HepG2 (cell line): ENCODE data around the gene CPZ. TPM values are rescaled to one million over a fixed set of nuclear protein-coding genes. Genes with fewer than 3 reads are reported as not detected.

Source experiments
- CEBPZ ChIP-seq: IDR thresholded peaks from 2 replicates; pipeline ENCODE4 v1.6.1; 2012; ENCODE audit warnings: low read length, improper control_type of control experiment
- CREB3 ChIP-seq: sonication (generic); formaldehyde crosslinking; IDR thresholded peaks from 2 replicates; pipeline ENCODE4 v1.5.0; 2020; ENCODE audit warnings: missing genetic modification reagents
- HMG20A ChIP-seq: IDR thresholded peaks from 2 replicates; pipeline ENCODE4 v1.6.1; 2016; ENCODE audit warnings: borderline replicate concordance
- MLXIP ChIP-seq: sonication (generic); formaldehyde crosslinking; IDR thresholded peaks from 2 replicates; pipeline ENCODE4 v1.9.0; 2021; ENCODE audit warnings: missing genetic modification reagents, borderline replicate concordance
- ZNF503 ChIP-seq: sonication (generic); formaldehyde crosslinking; IDR thresholded peaks from 2 replicates; pipeline ENCODE4 v1.4.0; 2020; ENCODE audit warnings: missing genetic modification reagents
- ZSCAN22 ChIP-seq: sonication (generic); formaldehyde crosslinking; IDR thresholded peaks from 2 replicates; pipeline ENCODE4 v1.4.0; 2020; ENCODE audit warnings: mild to moderate bottlenecking, missing genetic modification reagents
- ZZZ3 ChIP-seq: sonication (generic); formaldehyde crosslinking; IDR thresholded peaks from 2 replicates; pipeline ENCODE4 v1.4.0; 2020; ENCODE audit warnings: missing genetic modification reagents, mild to moderate bottlenecking, borderline replicate concordance
- polyA plus RNA-seq, 8 experiments: library from polyadenylated mRNA; depleted of rRNA in 3 of 8; stranded (reverse) in 7 of 8; unstranded in 1 of 8; fragments of >200 nt; fragmentation: Illumina TruSeq in 4 of 8; extraction: Trizol in 4 of 8; gene quantifications; 2 replicates each; pipeline versions ENCODE4 v1.2.1 to v1.2.3, GENCODE V29; 2011 to 2016; ENCODE audit warnings: low read depth in 4 of 8, missing spikeins in 1 of 8, mixed read lengths in 1 of 8; ENCODE audit not compliant: insufficient read depth in 1 of 8
- total RNA-seq, 5 experiments: library from RNA; depleted of rRNA; stranded (reverse); fragments of >200 nt; fragmentation: Illumina TruSeq; extraction: Trizol; gene quantifications; 2 replicates each; pipeline ENCODE4 v1.2.3, GENCODE V29; 2016; ENCODE audit warnings: low read depth in 1 of 5
- TF ChIP-seq, protein P1 (sequence below): sonication (generic); formaldehyde crosslinking; IDR thresholded peaks from 2 replicates; pipeline ENCODE4 v1.5.0; 2020; ENCODE audit warnings: mild to moderate bottlenecking, missing genetic modification reagents
- TF ChIP-seq, protein P2 (sequence below): sonication (generic); formaldehyde crosslinking; conservative IDR thresholded peaks from 2 replicates; pipeline ENCODE4 v1.5.0; 2020; ENCODE audit warnings: missing genetic modification reagents
- TF ChIP-seq, protein P3 (sequence below): IDR thresholded peaks from 2 replicates; pipeline ENCODE4 v1.6.1; 2016; ENCODE audit warnings: low read depth

The CPZ gene
- total and polyA plus RNA-seq, 2 of the 13 experiments (the other 11 are each of a cell fraction or from before 2014, with no cell fraction given): 0.58 to 0.61 TPM

DNA sequence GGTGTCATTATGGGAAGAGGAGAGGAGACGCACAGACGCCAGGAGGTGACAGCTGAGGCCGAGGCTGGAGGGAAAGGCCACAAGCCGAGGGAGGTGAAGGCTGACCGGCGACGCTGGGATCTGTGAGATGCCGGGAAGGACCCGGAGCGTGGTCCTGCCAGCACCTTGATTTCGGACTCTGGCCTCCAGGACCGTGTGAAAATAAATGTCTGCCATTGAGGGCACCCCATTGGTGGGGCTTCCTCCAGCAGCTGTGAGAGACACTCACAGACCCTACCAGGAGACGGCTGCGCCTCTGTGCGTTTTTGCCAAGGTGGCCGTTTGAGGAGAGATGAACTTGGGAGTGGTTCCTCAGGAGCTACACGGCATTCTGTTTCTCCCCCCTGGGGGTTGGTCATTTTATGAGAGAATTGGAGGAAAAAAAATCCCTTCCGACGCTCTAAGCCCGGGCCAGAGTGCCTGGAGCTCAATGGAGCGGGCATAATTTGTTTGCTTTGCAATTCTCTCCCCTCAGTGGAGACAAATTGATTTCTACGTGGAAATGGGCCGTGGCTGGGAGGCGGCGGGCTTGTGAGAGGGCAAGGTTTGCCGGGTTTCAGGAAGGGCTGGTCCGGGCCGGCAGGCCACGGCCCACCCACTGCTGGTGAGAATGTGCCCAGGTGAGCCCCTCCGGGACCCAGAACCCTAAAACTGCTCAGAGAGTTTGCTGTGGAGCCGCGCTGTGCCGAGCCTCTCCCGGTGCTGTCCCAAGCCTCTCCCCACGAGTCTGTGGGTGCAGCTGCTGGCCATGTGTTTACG lies 53.9 kb downstream of the CPZ start (continued):
- no peak for TF ChIP-seq CREB3
- TF ChIP-seq, protein P1, sequence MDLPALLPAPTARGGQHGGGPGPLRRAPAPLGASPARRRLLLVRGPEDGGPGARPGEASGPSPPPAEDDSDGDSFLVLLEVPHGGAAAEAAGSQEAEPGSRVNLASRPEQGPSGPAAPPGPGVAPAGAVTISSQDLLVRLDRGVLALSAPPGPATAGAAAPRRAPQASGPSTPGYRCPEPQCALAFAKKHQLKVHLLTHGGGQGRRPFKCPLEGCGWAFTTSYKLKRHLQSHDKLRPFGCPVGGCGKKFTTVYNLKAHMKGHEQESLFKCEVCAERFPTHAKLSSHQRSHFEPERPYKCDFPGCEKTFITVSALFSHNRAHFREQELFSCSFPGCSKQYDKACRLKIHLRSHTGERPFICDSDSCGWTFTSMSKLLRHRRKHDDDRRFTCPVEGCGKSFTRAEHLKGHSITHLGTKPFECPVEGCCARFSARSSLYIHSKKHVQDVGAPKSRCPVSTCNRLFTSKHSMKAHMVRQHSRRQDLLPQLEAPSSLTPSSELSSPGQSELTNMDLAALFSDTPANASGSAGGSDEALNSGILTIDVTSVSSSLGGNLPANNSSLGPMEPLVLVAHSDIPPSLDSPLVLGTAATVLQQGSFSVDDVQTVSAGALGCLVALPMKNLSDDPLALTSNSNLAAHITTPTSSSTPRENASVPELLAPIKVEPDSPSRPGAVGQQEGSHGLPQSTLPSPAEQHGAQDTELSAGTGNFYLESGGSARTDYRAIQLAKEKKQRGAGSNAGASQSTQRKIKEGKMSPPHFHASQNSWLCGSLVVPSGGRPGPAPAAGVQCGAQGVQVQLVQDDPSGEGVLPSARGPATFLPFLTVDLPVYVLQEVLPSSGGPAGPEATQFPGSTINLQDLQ (CRISPR knock-in tag): no peak
- TF ChIP-seq CEBPZ: no peak
- TF ChIP-seq, protein P2, sequence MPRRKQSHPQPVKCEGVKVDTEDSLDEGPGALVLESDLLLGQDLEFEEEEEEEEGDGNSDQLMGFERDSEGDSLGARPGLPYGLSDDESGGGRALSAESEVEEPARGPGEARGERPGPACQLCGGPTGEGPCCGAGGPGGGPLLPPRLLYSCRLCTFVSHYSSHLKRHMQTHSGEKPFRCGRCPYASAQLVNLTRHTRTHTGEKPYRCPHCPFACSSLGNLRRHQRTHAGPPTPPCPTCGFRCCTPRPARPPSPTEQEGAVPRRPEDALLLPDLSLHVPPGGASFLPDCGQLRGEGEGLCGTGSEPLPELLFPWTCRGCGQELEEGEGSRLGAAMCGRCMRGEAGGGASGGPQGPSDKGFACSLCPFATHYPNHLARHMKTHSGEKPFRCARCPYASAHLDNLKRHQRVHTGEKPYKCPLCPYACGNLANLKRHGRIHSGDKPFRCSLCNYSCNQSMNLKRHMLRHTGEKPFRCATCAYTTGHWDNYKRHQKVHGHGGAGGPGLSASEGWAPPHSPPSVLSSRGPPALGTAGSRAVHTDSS (CRISPR knock-in tag): no peak
- TF ChIP-seq, protein P3, sequence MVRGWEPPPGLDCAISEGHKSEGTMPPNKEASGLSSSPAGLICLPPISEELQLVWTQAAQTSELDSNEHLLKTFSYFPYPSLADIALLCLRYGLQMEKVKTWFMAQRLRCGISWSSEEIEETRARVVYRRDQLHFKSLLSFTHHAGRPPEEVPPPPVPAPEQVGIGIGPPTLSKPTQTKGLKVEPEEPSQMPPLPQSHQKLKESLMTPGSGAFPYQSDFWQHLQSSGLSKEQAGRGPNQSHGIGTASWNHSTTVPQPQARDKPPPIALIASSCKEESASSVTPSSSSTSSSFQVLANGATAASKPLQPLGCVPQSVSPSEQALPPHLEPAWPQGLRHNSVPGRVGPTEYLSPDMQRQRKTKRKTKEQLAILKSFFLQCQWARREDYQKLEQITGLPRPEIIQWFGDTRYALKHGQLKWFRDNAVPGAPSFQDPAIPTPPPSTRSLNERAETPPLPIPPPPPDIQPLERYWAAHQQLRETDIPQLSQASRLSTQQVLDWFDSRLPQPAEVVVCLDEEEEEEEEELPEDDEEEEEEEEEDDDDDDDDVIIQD (CRISPR knock-in tag): no peak
- TF ChIP-seq HMG20A: no peak
- TF ChIP-seq MLXIP (CRISPR knock-in tag): no peak
- TF ChIP-seq ZNF503 (CRISPR knock-in tag): no peak
- TF ChIP-seq ZSCAN22: no peak
- no peak for TF ChIP-seq ZZZ3 (CRISPR knock-in tag)
